Panc1 (cell line): ENCODE results near the gene CWH43. TPM values are rescaled to one million over a fixed set of nuclear protein-coding genes. Genes with fewer than 3 reads are reported as not detected.

Experiments
- ATAC-seq: fragments of 200-7000 bp; cut with Tn5 transposase; 2 replicates; pipeline ENCODE4 v1.9.1; 2020; ENCODE audit warnings: mild to moderate bottlenecking, moderate library complexity
- BruUV-seq: library from RNA; stranded (reverse); fragments of 400-500 nt; replicated peaks from 2 replicates; lab custom pipeline; 2021; lab: Mats Ljungman, UMichigan
- CTCF ChIA-PET: fragments of 300-600 bp; sonication (Branson Sonifier 250); formaldehyde crosslinking; loops from one replicate; lab custom pipeline; 2022; ENCODE audit warnings: antibody characterized with exemption; lab: Charles Lee
- POLR2A ChIA-PET: fragments of 300-600 bp; sonication (Branson Sonifier 250); formaldehyde crosslinking; loops from one replicate; lab custom pipeline; 2022; ENCODE audit warnings: antibody characterized with exemption; lab: Charles Lee
- DNase-seq: peaks from one replicate; pipeline ENCODE4 v3.0.0-alpha.2; 2010; ENCODE audit warnings: low read depth, low spot score
- H3K27ac ChIP-seq: 2 replicates; pipeline ENCODE4 v1.5.1; 2011; ENCODE audit warnings: mild to moderate bottlenecking, low read length, inconsistent platforms
- H3K27me3 ChIP-seq: fragments of 200-500 bp; sonication (Bioruptor generic); 2 replicates; pipeline ENCODE4 v1.6.0; 2014; ENCODE audit warnings: low read length, inconsistent platforms; ENCODE audit not compliant: control insufficient read depth, insufficient read depth
- H3K36me3 ChIP-seq: fragments of 200-500 bp; sonication (Bioruptor generic); 2 replicates; pipeline ENCODE4 v1.5.1; 2014; ENCODE audit warnings: inconsistent platforms, mild to moderate bottlenecking, low read length, moderate library complexity; ENCODE audit not compliant: control insufficient read depth, insufficient read depth
- H3K4me1 ChIP-seq: 2 replicates; pipeline ENCODE4 v1.5.1; 2011; ENCODE audit warnings: inconsistent platforms, mild to moderate bottlenecking, low read length, moderate library complexity; ENCODE audit not compliant: control insufficient read depth, insufficient read depth
- H3K4me3 ChIP-seq, 2 experiments: 2 replicates each; pipeline ENCODE4 v1.5.1; 2011 to 2012; ENCODE audit warnings: low read depth in 2 of 2, low read length in 2 of 2, mild to moderate bottlenecking in 2 of 2, inconsistent platforms in 1 of 2, moderate library complexity in 1 of 2
- H3K9me3 ChIP-seq: fragments of 200-500 bp; sonication (Bioruptor generic); 2 replicates; pipeline ENCODE4 v1.5.1; 2014; ENCODE audit warnings: low read depth, mild to moderate bottlenecking, inconsistent platforms, low read length, moderate library complexity; ENCODE audit not compliant: control insufficient read depth, insufficient read depth
- CTCF ChIP-seq: fragments of 450-650 bp; IDR thresholded peaks from 2 replicates; pipeline ENCODE4 v1.5.1; 2017; ENCODE audit warnings: mild to moderate bottlenecking
- POLR2AphosphoS5 ChIP-seq: IDR thresholded peaks from 2 replicates; pipeline ENCODE4 v1.6.1; 2012; ENCODE audit warnings: mild to moderate bottlenecking, low read depth, low read length, moderate library complexity
- REST ChIP-seq, 2 experiments: IDR thresholded peaks; 2 replicates each; pipeline ENCODE4 v1.6.1; 2011 to 2012; ENCODE audit warnings: low read depth in 2 of 2, control low read depth in 1 of 2, low read length in 1 of 2, mild to moderate bottlenecking in 1 of 2, moderate library complexity in 1 of 2; ENCODE audit not compliant: insufficient read depth in 1 of 2
- SIN3A ChIP-seq: IDR thresholded peaks from 2 replicates; pipeline ENCODE4 v1.6.1; 2012; ENCODE audit warnings: low read depth, mild to moderate bottlenecking, low read length, moderate library complexity, borderline replicate concordance; ENCODE audit not compliant: insufficient read depth
- TCF7L2 ChIP-seq: IDR thresholded peaks from 2 replicates; pipeline ENCODE4 v1.6.1; 2011; ENCODE audit warnings: mild to moderate bottlenecking, low read depth, low read length, inconsistent platforms
- in situ Hi-C: cut with HindIII; loops from 2 replicates; pipeline ENCODE4 v1.10.0; 2016; ENCODE audit warnings: low sequenced_read_pairs, low pct_unique_long_range_greater_than_20kb
- intact Hi-C: fragments of 100-400 bp; cut with micrococcal nuclease; formaldehyde crosslinking; loops from one replicate; pipeline ENCODE4 v1.10.0; 2022; ENCODE audit not compliant: unreplicated experiment
- total RNA-seq: library from RNA; stranded (reverse); gene quantifications from one replicate; pipeline ENCODE4 v1.2.1, GENCODE V29; 2021; ENCODE audit not compliant: unreplicated experiment

The CWH43 gene
- total RNA-seq, 1 experiment from 2014 or later: not detected

GRCh38 chr4:48962636-48963035 is 23.4 kb upstream of the CWH43 start:
- TF ChIP-seq TCF7L2 (no peak), SIN3A (no peak), REST (IDR thresholded peaks at IDR 0.05; ENCODE audit: insufficient read depth in 1 of 2, low read depth in 2 of 2, low read length in 1 of 2) (no peak), CTCF (no peak), POLR2AphosphoS5 (no peak)
- Histone ChIP-seq H3K27me3 (no peaks in the 10 kb centered on the region), H3K9me3 (no peaks in the 10 kb centered on the region), H3K4me1 (no peaks in the 10 kb centered on the region), H3K36me3 (no peaks in the 10 kb centered on the region), H3K27ac (no peak overlapping the region), H3K4me3 (no peak overlapping the region)
- in situ Hi-C loops: no loop called here
- ATAC-seq (no peak), DNase-seq (no peak)
- no TSS peak for BruUV-seq
- ChIA-PET POLR2A (no interaction called here), CTCF (interaction anchor here (0.6 to 0.7 kb wide), 2 partner anchors 570 to 603 kb away, joined by 3 to 4 read pairs; no protein-coding TSS in a partner anchor)
- intact Hi-C loops: loop anchor here (10.0 kb wide), 1 partner anchor 388 kb away; no protein-coding TSS in a partner anchor

DNA sequence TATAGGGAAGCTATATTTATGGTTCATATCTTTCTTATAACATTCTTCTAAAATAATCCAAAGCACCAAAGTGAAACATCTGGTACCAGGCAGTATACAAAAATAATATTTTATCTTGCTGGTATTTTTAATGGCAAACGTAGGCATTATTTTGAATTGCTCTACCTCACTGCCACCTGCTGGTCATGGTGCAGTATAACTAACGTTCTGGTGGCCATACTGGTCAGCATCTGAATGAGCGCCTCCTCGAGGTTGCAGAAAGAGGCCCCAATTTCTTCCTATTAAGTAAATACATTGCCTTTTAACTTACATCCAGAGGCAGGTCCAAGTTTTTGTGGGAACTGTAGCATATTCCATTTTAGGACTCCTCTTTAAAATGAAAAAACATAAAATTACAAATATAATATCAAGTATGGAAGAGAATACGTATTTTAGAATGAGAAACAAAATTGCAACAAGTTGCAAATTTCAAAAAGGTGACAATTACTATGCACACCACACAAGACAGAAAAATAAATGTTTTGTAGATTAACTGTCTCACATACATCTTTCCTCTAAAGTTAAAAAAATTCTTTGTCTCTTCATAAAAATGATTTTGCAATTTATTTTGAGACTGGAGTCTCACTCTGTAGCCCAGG is 22.9 kb upstream of the CWH43 start:
- Histone ChIP-seq H3K9me3 (no peaks in the 10 kb centered on the region), H3K27ac (no peak overlapping the region), H3K36me3 (no peaks in the 10 kb centered on the region), H3K27me3 (no peaks in the 10 kb centered on the region), H3K4me1 (no peaks in the 10 kb centered on the region), H3K4me3 (no peak overlapping the region)
- ChIA-PET CTCF (interaction anchor here (0.6 to 0.7 kb wide), 2 partner anchors 571 to 604 kb away, joined by 3 to 4 read pairs; no protein-coding TSS in a partner anchor), POLR2A (no interaction called here)
- ATAC-seq (peak; percentile 84), DNase-seq (peak; percentile 70)
- intact Hi-C loops: loop anchor here (10.0 kb wide), 1 partner anchor 388 kb away; no protein-coding TSS in a partner anchor
- TF ChIP-seq POLR2AphosphoS5: no peak
- peak; percentile 95 for TF ChIP-seq CTCF
- TF ChIP-seq TCF7L2: no peak
- no peak for TF ChIP-seq REST (IDR thresholded peaks at IDR 0.05; ENCODE audit: insufficient read depth in 1 of 2, low read depth in 2 of 2, low read length in 1 of 2)
- TF ChIP-seq SIN3A: no peak
- no TSS peak for BruUV-seq
- in situ Hi-C loops: no loop called here
